Effector memory CD8-positive, alpha-beta T cell (primary cell): Measurements from ENCODE around the gene TCOF1.

Experiments
- ATAC-seq: fragments of 150-1000 bp; cut with Tn5 transposase; replicated peaks from 2 replicates; pipeline ENCODE4 v1.10.0; 2021; ENCODE audit warnings: mild to moderate bottlenecking, moderate library complexity
- DNase-seq, 3 experiments: peaks; one replicate each; pipeline ENCODE4 v3.0.0; 2021
- H3K27ac Mint-ChIP-seq, 2 donors: one replicate each; pipeline ENCODE4 v1.8.0; 2022; ENCODE audit warnings: mild to moderate bottlenecking in 2 of 2, mixed read lengths in 2 of 2, moderate library complexity in 2 of 2
- H3K27me3 Mint-ChIP-seq, 2 donors: one replicate each; pipeline ENCODE4 v1.8.0; 2022; ENCODE audit warnings: mixed read lengths in 2 of 2
- H3K36me3 Mint-ChIP-seq: one replicate; pipeline ENCODE4 v1.8.0; 2022; ENCODE audit warnings: mild to moderate bottlenecking, moderate library complexity, mixed read lengths; ENCODE audit not compliant: insufficient read depth
- H3K4me1 Mint-ChIP-seq, 2 donors: one replicate each; pipeline ENCODE4 v1.8.0; 2022; ENCODE audit warnings: low read depth in 2 of 2, mixed read lengths in 2 of 2
- H3K4me3 Mint-ChIP-seq, 2 donors: one replicate each; pipeline ENCODE4 v1.8.0; 2022; ENCODE audit warnings: mild to moderate bottlenecking in 2 of 2, mixed read lengths in 2 of 2, moderate library complexity in 2 of 2
- H3K9me3 Mint-ChIP-seq, 2 donors: one replicate each; pipeline ENCODE4 v1.8.0; 2022; ENCODE audit warnings: mixed read lengths in 2 of 2

Gene TCOF1

DNA sequence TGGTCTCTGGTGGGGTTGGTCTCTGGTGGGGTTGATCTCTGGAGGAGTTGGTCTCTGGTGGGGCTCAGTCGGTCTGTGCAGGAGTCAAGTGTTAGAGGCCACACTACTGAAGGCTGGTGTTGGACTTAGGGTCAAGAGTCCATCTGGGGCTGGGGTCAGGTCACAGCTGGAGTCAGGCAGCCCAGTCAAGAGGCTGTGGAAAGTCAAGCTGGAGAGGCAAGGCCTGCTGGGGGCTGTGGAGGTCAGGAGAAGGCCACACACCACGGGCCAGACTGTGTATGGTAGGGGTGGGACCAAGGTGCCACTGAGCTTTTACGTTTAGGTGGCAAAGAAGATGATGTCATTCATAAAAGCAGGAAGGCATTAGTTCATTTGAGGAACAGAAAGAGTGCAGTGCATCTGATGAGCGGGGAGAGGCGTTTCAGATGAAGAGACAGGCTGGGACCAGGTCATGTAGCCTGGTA lies 71.9 kb downstream of the TCOF1 start:
- ATAC-seq (peak; percentile 61), DNase-seq (no peak)
- peaks cover 0 to 4% of the 10 kb centered on the region in 2 donors for H3K4me1 Mint-ChIP-seq
- H3K36me3 Mint-ChIP-seq: no peaks in the 10 kb centered on the region
- peaks cover 6 to 11% of the 10 kb centered on the region in 2 donors for H3K27me3 Mint-ChIP-seq
- H3K4me3 Mint-ChIP-seq: no peak overlapping the region
- H3K9me3 Mint-ChIP-seq: no peaks in the 10 kb centered on the region
- H3K27ac Mint-ChIP-seq: no peak overlapping the region

DNA sequence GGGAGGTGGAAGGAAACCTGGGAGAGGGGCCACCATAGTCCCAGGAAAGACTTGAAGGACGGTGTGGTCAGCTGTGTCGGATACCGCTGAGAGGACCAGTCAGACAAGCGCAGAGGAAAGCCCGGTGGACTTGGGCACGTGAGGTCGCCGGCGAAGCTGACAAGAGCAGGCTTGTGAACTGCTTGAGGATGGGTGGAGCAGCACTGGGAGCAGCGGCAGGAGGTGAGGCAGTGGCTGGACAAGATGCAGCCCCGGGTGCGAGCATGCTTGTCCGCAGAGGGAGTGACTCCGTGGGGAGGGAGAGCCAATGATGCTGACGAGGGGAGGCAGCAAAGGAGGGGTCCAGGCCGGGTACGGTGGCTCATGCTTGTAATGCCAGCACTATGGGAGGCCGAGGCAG lies 73.6 kb downstream of the TCOF1 start:
- Mint-ChIP-seq H3K36me3 (no peaks in the 10 kb centered on the region), H3K27me3 (peaks cover 6 to 11% of the 10 kb centered on the region in 2 donors), H3K4me3 (no peak overlapping the region), H3K9me3 (no peaks in the 10 kb centered on the region), H3K27ac (no peak overlapping the region), H3K4me1 (peaks cover 4 to 6% of the 10 kb centered on the region in 2 donors)
- no peak for DNase-seq
- ATAC-seq: no peak

DNA sequence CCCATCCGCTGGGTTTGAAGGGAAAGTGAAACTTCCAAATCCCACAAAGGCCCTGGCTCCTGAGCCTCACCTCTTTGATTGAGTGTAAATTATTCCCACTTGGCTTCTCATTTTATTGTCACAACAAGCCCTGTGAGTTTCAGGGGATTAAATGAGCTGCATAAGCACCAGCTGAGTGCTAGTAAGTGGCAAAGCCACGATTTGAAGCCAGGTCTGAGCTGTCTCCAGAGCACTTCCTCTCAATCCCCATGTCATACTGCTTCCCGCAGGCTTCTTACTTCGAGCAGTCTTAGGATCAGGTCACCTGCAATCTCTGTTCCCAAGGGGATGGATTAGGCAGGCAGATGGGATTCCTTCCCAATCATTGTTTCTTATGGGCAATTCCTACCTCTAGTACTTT lies 74.1 kb downstream of the TCOF1 start:
- no peak overlapping the region for H3K4me3 Mint-ChIP-seq

DNA sequence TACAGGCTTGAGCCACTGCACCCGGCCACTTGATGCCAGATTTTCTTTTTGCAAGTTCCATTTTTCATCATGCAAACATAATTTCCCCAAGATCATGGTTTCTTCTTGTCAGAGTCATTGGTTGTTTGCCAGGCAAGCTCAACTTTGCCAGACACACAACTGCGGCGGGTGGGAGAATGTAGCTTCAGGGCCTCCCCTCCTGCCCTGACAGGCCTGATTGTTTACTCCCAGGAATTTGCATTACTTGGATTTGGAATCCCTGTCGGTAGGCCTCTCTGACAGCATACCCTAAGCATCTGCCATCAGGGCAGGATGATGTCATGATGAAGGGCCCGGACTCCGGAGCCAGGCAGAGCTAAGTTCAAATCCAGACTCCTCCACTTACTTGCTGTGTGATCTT lies 77.0 kb downstream of the TCOF1 start:
- ATAC-seq (no peak), DNase-seq (no peak)
- Mint-ChIP-seq H3K4me3 (no peak overlapping the region), H3K4me1 (peaks cover 6 to 11% of the 10 kb centered on the region in 2 donors), H3K9me3 (no peaks in the 10 kb centered on the region), H3K27me3 (peaks cover 0 to 4% of the 10 kb centered on the region in 2 donors), H3K36me3 (no peaks in the 10 kb centered on the region), H3K27ac (no peak overlapping the region)

More for the DNA sequence above, 74.1 kb downstream of the TCOF1 start:
- Mint-ChIP-seq H3K36me3 (no peaks in the 10 kb centered on the region), H3K27me3 (peaks cover 6 to 11% of the 10 kb centered on the region in 2 donors), H3K27ac (no peak overlapping the region), H3K4me1 (peaks cover 9% of the 10 kb centered on the region in 2 donors), H3K9me3 (no peaks in the 10 kb centered on the region)
- DNase-seq (no peak), ATAC-seq (no peak)

DNA sequence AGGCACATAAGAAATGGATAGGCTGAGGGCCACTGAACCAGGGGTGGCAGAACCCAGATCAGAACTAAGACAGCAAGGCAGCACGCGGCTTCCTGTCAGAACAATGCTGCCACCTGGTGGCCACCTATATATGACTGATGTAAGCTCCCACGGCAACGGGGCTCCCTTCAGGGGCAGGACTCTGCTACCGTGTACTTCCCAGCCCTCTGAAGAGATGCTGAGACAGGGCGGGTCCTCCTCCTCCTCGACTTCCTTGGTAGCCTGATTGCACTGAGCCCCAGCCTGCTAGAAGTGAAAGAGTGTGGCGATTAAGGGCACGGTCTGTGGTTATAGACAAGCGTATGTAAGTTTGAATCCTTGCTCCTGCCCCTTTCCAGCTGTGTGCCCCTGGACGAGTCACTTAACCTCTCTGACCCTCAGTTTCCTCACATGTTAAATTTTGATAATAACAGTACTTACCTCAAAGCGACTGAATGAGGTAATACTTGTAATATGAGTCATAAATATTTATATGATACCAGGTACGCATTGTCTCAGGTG lies 78.7 kb downstream of the TCOF1 start:
- H3K4me1 Mint-ChIP-seq: peaks cover 5 to 11% of the 10 kb centered on the region in 2 donors
- H3K27ac Mint-ChIP-seq: peak overlapping the region; percentile 66 to 68
- peak; percentile 91 to 94 (median 93) for DNase-seq
- ATAC-seq: peak; percentile 99
- peak overlapping the region in 1 of 2 donors; percentile 54 for H3K4me3 Mint-ChIP-seq
- no peaks in the 10 kb centered on the region for H3K27me3 Mint-ChIP-seq
- H3K9me3 Mint-ChIP-seq: no peaks in the 10 kb centered on the region
- peaks cover 2% of the 10 kb centered on the region for H3K36me3 Mint-ChIP-seq

DNA sequence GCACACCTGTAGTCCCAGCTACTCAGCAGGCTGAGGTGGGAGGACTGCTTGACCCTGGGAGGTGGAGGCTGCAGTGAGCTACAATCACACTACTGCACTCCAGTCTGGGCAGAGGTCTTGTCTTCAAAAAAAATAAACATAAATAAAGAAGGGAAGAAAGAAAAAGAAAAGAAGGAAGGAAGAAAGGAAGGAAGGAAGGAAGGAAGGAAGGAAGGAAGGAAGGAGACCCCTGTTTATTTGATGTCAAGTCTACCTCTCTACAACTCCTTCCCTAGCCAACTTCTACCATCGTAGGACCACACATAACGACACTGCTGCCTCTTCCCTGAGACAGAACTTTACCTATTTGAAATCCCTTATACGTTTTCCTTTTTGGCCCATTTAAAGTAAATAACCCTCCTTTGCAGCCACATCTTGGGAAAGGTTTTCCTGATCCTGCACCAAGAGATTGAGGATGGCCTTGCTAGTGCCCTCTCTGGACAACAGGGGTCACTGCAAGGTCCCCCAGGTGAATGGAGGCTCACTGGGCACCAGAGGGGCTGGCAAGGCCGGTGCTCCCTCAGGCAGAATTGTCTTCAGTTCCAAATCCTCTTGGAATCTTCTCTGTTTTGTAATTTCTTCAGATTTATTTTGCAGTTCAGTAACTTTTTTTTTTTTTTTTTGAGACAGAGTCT lies 81.5 kb downstream of the TCOF1 start:
- Mint-ChIP-seq H3K4me3 (no peak overlapping the region), H3K9me3 (no peaks in the 10 kb centered on the region), H3K4me1 (peaks cover 5 to 18% of the 10 kb centered on the region in 2 donors), H3K27me3 (no peaks in the 10 kb centered on the region), H3K36me3 (peaks cover 20% of the 10 kb centered on the region), H3K27ac (no peak overlapping the region)
- DNase-seq: no peak
- ATAC-seq: no peak

DNA sequence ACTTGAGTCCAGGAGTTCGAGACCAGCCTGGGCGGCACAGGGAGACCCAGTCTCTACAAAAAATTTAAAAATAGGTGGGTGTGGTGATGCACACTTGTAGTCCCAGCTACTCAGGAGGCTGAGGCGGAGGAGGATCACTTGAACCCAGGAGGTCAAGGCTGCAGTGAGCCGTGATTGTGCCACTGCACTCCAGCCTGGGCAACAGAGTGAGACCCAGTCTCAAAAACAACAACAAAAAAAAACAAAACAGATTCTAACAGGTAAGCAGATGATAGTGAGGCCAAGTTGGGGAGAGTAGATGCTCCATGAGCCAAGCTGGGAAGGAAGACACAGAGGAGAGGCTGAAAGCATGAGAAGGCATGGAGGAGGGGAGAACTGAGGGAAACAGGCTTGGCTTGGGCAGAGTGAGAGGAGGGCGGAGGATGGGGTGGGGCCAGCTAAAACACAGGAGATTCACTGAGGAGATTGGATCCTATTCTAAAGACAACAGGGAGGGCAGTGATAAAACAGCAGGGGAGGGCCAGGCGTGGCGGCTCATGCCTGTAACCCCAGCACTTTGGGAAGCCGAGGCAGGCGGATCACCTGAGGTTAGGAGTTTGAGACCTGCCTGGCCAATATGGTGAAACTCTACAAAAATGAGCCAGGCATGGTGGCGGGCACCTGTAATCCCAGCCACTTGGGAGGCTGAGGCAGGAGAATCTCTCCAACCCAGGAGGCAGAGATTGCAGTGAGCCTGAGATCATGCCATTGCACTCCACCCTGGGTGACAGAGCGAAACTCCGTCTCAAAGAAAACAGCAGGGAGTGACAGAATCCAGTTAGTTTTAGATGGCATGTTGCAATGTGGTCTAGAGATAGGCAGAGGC lies 83.7 kb downstream of the TCOF1 start:
- Mint-ChIP-seq H3K27me3 (no peaks in the 10 kb centered on the region), H3K9me3 (no peaks in the 10 kb centered on the region), H3K4me3 (no peak overlapping the region), H3K36me3 (peaks cover 41% of the 10 kb centered on the region), H3K27ac (peak overlapping the region; percentile 44 to 58), H3K4me1 (peaks cover 2 to 15% of the 10 kb centered on the region in 2 donors)
- no peak for DNase-seq
- no peak for ATAC-seq

DNA sequence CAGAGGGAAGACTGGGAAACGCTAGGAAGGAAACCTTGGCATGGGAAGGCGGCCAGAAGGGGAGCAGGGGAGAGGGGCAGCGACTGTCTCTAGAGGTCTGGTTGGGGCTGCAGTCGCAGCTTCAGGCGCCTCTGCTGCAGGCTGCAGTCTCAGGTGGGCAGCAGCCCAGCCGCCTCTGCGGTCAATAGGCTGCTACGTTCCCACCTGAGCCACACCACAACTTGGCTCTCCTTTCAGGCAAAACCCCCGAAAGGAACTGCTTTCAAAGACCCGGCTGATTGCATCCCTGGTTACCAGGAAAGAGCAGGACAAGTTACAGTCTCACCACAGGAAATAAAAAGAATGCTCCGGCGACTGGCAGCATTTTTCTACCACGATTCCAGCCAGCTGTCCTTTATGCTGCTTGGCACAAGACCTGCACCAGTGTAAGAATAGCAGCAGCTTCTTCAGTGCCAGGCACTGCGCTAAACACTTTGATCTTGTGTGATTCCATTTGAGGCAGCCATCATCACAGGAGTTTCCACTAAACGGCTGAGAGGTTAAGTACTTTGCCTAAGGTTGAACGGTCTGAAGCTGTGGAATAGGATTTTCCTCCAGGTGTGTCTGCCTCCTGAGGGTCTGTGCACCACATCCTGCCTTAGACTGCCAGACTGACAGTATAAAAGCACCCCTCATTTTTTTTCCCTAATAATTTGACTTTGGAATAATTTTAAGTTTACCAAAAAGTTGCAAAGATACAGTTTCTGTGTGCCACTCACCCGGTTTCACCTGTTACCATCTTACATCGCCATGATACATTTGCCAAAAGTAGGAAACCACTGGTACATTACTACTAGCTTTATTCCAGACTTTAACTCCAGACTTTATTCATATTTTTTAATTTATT lies 84.6 kb downstream of the TCOF1 start:
- peaks cover 8 to 17% of the 10 kb centered on the region in 2 donors for H3K4me1 Mint-ChIP-seq
- no peak for ATAC-seq
- no peaks in the 10 kb centered on the region for H3K27me3 Mint-ChIP-seq
- no peak for DNase-seq
- H3K9me3 Mint-ChIP-seq: no peaks in the 10 kb centered on the region
- H3K4me3 Mint-ChIP-seq: no peak overlapping the region
- H3K36me3 Mint-ChIP-seq: peaks cover 50% of the 10 kb centered on the region
- peak overlapping the region; percentile 44 to 58 for H3K27ac Mint-ChIP-seq

DNA sequence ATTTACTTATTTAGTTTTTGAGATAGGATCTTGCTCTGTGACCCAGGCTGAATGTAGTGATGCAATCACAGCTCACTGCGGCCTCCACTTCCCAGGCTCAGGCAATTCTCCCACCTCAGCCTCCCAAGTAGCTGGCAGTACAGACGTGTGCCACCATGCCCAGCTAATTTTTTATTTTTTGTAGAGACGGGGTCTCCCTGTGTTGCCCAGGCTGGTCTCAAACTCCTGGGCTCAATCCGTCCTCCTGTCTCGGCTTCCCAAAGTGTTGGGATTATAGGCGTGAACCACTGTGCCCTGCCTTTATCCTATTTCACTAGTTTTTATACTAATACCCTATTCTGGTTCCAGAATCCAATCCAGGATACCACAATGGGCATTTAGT lies 85.2 kb downstream of the TCOF1 start:
- ATAC-seq (no peak), DNase-seq (no peak)
- H3K4me1 Mint-ChIP-seq: peaks cover 9 to 23% of the 10 kb centered on the region in 2 donors
- no peak overlapping the region for H3K27ac Mint-ChIP-seq
- peaks cover 56% of the 10 kb centered on the region for H3K36me3 Mint-ChIP-seq
- no peak overlapping the region for H3K4me3 Mint-ChIP-seq
- H3K27me3 Mint-ChIP-seq: no peaks in the 10 kb centered on the region
- no peaks in the 10 kb centered on the region for H3K9me3 Mint-ChIP-seq

DNA sequence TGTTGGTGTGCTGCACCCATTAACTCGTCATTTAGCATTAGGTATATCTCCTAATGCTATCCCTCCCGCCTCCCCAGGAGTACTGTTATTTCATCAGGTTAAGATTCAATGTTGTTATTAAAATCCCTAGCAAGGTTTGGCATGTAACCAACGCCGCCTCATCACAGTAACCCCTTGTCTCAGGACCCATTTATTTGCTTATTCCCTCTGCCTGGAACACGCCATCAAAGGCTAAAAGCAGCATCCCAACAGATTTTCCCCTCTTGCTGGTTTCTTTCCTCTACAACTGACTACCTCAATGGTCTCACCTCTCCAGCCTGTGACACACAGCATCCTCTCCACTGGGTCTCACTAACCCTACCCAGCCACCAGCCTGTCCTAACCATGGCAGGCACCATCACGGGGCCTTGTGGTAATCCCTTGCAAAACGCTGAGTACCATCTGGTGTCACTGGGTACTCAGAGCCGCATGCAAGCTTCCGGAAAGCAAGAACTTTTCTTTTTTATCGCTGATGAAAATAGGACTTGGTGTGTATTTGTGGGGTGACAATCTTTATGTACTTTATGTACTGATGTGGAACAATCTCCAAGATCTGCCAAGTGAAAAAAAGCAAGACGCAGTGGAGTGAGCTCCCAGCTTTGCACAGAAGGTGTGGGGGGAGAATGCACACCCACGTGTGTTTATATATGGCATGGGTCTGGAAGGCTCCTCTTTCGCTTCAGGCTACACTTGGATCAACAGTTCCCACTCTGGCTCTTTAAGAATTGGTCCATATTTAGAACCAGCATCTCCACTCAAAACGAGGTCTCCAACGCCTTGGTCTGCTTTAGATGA lies 86.0 kb downstream of the TCOF1 start:
- H3K36me3 Mint-ChIP-seq: peaks cover 64% of the 10 kb centered on the region
- H3K4me3 Mint-ChIP-seq: no peak overlapping the region
- H3K27ac Mint-ChIP-seq: peak overlapping the region; percentile 4 to 74
- peaks cover 17 to 31% of the 10 kb centered on the region in 2 donors for H3K4me1 Mint-ChIP-seq
- DNase-seq (no peak), ATAC-seq (no peak)
- no peaks in the 10 kb centered on the region for H3K9me3 Mint-ChIP-seq
- no peaks in the 10 kb centered on the region for H3K27me3 Mint-ChIP-seq

DNA sequence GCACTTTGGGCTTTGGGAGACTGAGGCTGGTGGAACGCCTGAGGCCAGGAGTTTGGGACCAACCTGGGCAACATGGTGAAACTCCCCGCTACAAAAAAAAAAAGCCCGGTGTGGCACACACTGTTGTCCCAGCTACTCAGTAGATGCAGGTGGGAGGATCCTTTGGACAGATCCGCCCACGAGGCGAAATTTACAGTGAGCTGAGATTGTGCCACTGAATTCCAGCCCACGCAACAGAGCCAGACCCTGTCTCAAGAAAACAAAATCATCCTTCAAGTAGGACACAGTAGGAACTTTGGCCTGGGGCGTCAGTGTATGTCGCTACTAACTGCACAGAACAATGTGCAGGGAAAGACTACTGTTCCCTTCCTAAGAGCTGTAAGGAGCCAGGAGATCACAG lies 87.3 kb downstream of the TCOF1 start:
- Mint-ChIP-seq H3K27ac (no peak overlapping the region), H3K4me3 (no peak overlapping the region)
- no peak for ATAC-seq

DNA sequence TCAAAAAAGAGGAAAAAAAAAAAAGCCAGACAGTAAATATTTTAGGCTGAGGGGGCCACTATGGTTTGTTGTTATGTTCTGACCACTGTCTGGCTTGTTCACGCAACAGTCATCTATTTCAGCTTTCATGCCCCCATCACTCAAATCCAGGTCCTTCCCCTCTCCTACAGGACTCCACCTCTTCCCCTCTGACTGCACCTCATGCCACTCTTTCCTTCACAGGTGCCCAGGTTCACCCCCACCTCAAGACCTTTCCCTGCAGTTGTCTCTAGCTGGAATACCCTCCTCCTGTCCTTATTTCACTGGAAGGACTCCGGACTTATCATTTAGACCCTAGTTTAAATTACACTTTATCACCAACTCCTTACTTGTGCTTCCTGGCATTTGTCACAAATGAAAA lies 88.6 kb downstream of the TCOF1 start:
- H3K27me3 Mint-ChIP-seq: no peaks in the 10 kb centered on the region
- no peaks in the 10 kb centered on the region for H3K9me3 Mint-ChIP-seq
- peak overlapping the region; percentile 83 to 99 for H3K27ac Mint-ChIP-seq
- peaks cover 23 to 37% of the 10 kb centered on the region in 2 donors for H3K4me1 Mint-ChIP-seq
- no peak for ATAC-seq
- H3K4me3 Mint-ChIP-seq: no peak overlapping the region
- H3K36me3 Mint-ChIP-seq: peaks cover 75% of the 10 kb centered on the region
- no peak for DNase-seq

More for the DNA sequence above, 87.3 kb downstream of the TCOF1 start:
- no peak for DNase-seq
- Mint-ChIP-seq H3K27me3 (no peaks in the 10 kb centered on the region), H3K9me3 (no peaks in the 10 kb centered on the region), H3K4me1 (peaks cover 23 to 37% of the 10 kb centered on the region in 2 donors), H3K36me3 (peaks cover 76% of the 10 kb centered on the region)
